ENCODE measurements around the gene ZBTB20.

- TF ChIP-seq, protein P1, sequence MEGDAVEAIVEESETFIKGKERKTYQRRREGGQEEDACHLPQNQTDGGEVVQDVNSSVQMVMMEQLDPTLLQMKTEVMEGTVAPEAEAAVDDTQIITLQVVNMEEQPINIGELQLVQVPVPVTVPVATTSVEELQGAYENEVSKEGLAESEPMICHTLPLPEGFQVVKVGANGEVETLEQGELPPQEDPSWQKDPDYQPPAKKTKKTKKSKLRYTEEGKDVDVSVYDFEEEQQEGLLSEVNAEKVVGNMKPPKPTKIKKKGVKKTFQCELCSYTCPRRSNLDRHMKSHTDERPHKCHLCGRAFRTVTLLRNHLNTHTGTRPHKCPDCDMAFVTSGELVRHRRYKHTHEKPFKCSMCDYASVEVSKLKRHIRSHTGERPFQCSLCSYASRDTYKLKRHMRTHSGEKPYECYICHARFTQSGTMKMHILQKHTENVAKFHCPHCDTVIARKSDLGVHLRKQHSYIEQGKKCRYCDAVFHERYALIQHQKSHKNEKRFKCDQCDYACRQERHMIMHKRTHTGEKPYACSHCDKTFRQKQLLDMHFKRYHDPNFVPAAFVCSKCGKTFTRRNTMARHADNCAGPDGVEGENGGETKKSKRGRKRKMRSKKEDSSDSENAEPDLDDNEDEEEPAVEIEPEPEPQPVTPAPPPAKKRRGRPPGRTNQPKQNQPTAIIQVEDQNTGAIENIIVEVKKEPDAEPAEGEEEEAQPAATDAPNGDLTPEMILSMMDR (IDR thresholded peaks at IDR 0.05; ENCODE audit: insufficient read depth, low read depth, low read length): no peak
- TF ChIP-seq EZH2 (IDR thresholded peaks at IDR 0.05; ENCODE audit: insufficient read depth, low read length): no peak
Observed at GRCh38 chr3:114846252-114846651, 300.8 kb downstream of the ZBTB20 start.
